GM19035 (cell line): Measurements from ENCODE around the gene PNPLA3.
A peak's percentile ranks its signal among the peaks of the same experiment; 100 is the strongest.

Experiments
- ATAC-seq: cut with Tn5 transposase; IDR thresholded peaks from one replicate; pipeline ENCODE4 v1.9.1; 2021; ENCODE audit not compliant: unreplicated experiment

Gene PNPLA3, protein sequence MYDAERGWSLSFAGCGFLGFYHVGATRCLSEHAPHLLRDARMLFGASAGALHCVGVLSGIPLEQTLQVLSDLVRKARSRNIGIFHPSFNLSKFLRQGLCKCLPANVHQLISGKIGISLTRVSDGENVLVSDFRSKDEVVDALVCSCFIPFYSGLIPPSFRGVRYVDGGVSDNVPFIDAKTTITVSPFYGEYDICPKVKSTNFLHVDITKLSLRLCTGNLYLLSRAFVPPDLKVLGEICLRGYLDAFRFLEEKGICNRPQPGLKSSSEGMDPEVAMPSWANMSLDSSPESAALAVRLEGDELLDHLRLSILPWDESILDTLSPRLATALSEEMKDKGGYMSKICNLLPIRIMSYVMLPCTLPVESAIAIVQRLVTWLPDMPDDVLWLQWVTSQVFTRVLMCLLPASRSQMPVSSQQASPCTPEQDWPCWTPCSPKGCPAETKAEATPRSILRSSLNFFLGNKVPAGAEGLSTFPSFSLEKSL

DNA sequence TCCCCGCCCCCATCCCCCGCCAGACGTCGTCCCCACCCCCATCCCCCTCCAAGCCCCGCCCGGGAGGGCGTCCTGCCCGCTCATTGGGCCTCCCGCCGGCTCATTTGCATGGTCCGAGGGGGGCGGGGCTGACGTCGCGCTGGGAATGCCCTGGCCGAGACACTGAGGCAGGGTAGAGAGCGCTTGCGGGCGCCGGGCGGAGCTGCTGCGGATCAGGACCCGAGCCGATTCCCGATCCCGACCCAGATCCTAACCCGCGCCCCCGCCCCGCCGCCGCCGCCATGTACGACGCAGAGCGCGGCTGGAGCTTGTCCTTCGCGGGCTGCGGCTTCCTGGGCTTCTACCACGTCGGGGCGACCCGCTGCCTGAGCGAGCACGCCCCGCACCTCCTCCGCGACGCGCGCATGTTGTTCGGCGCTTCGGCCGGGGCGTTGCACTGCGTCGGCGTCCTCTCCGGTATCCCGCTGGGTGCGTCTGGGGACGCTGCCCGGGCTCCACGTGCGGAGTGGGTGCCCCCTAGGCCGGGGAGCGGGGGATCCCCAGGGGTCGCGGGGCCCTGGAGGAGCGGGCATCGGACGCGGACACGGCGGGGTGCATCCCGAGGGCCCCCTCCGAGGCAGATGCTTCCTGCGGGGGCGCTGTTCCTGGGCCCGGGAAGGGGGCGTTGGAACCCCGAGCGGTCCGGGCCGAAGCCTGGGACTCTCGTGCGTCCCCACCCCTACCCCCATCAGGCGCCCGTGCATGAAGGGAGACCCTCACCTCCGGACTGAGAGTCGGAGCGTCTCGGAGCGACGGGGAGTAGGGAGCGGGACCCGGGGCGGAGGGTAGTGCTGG lies at the start of gene PNPLA3:
Gene PNPLA3, plus strand, starts transcription at position 175 of the 834 bp plus-strand sequence. Its CDS starts 107 bp downstream, at position 282.
- ATAC-seq, result no peak

DNA sequence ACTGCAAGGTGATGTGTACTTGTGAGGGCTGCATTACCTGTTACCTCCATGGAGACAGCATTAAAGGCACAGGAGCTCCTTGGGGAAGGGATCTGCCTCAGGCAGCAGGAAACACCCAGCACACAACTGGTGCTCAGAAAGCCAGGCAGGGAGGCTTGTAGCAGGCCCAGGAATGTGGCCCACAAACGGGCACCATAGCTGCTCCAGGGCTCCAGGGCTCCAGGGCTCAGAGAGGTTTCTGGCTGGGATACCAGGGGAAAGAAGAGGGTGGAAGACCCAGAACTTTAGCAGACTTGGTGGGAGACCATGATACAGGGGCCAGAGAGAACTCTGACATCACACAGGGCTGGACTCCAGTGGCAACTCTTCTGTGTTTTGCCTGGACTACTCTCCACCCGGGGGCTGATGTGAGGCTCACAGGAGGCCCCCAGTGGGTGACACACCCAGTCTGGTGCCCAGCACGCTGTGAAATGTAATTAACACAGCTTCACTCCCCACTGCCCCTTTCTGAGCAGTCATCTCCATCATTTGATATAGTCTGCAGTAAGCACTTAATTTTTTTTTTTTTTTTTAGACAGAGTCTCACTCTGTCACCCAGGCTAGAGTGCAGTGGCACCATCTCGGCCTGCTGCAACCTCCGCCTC lies 46.6 kb upstream of the PNPLA3 start:
- ATAC-seq, result no peak

GRCh38 chr22:43878079-43878795 lies 45.4 kb upstream of the PNPLA3 start:
- ATAC-seq, result no peak

- no peak for ATAC-seq
Measured at GRCh38 chr22:43878831-43879550, 44.6 kb upstream of the PNPLA3 start.

DNA sequence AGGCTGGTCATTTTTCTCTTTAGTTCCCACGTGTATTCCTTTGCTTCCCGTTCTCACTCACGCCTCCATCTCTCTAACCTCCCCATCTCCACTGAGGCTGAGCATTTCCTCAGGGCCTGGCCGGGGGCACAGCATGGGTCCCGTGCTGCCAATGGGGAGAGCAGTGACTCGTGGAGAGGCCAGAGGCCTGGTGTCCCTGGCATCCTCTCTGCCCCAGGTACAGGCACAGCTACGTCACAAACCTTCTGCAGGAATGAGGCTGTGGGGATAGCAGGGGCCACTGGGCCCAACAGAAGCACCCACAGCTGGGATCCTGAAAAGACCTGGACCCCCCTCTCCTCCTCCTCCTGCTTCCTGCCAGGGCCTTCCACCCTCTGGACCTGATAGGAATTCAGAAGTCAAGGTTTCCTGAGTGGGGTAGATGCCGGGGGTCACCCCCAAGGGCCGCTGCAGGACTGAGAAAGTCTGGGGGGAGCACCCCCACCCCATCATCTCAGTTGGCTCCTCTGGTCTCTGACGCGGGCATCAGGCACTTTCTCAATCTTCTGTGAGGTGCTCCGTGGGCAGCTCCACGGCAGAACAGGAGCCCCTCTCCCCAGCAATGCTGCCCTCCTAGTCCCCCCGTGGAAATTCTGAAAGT lies 43.6 kb upstream of the PNPLA3 start:
- no peak for ATAC-seq

DNA sequence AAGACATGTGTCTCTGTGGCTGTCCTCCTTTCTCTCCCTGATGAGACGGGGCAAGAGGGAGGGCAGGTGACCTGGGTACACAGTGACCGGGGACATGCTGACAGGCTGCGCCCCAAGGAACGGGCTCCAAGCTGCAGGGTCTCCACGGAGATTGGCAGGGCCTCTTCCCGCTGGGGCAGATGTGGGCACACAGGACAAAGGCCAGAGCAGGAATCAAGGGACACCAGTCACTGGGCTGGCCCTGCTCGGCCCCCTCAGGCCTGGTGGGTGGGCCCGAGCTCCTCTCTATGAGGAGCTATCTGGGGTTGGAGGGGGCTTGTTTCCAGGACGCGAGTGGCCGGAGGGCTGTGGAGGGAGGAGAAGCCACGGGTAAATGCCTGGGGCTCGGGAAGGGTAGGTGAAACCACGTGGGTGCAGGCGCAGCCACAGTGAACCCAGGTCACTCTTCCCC lies 43.0 kb upstream of the PNPLA3 start:
- no peak for ATAC-seq

- no peak for ATAC-seq
Measured at GRCh38 chr22:43881091-43882061, 42.2 kb upstream of the PNPLA3 start.

DNA sequence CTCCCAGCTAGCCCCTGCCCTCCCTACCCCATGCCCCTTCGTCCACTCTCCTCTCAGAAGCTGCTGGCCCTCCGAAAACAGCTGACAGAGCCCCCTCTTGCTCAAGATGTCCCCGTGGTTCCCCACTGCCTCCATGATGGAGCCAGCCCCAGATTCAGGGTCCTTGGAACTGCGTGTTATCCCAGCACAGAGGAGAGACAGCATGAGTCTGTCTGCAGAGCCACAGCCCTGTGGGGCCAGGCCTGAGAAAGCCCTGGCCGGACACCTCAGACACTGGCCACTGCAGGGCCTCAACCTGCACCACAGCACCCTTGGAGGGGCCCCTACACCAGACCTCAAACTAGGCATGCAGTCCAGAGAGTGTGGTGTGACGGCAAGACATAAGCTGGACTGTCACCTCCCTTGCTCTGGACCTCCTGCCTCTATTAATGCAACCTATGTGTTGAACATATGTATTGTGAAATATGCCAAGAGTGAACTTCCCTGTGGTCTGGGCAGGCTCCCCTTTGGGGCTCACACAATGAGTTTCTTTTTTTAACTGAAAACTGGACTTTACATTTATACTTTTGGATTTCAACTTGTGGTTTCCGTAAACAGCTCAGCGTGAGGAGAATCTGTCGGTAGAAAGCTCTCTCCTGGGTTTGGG lies 41.4 kb upstream of the PNPLA3 start:
- no peak for ATAC-seq

DNA sequence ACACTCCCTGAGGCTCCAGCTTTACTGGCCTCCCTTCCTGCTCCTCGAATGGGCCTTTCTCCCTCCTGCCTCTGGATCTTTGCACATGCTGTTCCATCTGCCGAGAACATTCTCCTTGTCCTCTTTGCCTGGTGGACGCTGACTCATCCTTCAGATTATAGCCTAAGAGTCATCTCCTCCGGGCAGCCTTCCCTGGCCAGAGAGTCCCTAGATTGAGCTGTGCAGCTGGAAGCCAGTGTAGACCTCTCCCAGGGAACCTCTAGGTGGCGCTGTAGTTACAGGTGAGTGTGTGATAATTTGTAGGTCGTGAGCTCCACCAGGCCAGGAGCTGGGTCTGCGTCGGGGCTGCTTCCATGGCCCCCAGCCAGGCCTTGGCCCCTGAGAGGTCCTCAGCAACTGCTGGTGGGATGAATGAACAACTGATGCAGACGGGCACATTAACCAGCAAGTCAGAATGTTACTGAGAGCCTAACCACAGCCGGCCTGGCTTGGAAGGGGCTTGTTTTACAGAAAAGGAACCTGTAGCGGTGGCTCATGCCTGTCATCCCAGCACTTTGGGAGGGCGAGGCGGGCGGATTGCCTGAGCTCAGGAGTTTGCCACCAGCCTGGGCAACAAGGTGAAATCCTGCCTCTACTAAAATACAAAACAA lies 40.5 kb upstream of the PNPLA3 start:
- ATAC-seq, result no peak

- no peak for ATAC-seq
Measured at GRCh38 chr22:43883719-43884415, 39.7 kb upstream of the PNPLA3 start.

- ATAC-seq, result peak; percentile 83
Measured at GRCh38 chr22:43884600-43885318, 38.8 kb upstream of the PNPLA3 start.

GRCh38 chr22:43885319-43885671 lies 38.3 kb upstream of the PNPLA3 start:
- ATAC-seq, result no peak

DNA sequence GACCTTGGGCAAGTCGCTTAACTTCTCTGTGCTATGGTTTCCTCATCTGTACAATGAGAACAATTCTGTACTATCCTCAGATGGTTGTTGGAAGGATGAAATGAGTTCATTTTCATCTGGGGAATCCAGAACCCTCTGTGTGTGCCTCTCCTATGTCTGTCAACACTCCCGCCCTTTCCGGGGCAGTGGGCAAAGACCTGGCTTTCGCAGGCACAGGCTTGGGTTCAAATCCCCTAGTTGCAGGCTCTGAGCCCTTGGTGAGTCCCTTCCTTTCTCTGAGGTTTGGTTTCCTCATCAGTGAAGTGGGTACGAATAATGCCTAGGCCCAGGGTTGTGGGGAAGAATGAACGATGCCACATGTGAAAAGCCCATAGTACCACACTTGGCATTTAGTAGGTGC lies 37.8 kb upstream of the PNPLA3 start:
- no peak for ATAC-seq

- no peak for ATAC-seq
Measured at GRCh38 chr22:43886231-43886630, 37.4 kb upstream of the PNPLA3 start.

DNA sequence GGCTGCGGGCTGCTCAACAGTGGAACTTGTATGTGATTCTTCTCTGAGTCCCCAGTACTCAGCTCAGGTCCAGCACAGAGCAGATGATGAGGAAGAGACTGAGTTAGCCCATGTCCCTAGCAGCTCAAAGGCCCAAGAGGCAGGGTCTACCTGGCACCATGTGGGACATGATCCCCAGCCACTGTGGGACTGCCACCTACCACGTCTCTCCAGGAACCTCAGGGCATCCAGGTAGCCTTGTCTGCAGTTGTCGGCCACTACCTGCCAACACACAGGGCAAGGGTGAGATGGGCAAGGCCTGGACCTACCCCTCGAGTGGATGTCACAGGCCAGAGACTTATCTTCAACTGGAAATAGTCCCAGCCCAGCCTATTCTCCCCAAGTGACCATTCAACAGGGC lies 36.2 kb upstream of the PNPLA3 start:
- ATAC-seq, result no peak

DNA sequence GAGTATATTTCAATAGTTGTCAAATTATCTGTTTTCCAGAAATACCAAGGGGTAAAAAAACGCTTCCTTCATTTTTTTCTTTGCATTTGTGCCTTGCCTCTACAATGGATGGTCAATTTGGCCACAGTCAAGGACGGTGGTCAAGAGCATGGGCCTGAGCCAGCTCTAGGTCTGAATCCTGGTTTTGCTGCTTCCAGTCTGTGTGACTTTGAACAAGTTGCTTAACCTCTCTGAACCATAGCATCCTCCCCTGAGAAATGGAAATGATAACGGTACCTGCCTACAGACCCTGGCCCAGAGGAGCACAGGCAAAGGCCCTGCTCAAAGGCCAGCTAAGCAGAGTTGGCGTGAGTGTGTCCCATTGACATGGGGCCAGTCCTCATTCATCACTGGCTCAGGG lies 34.9 kb upstream of the PNPLA3 start:
- no peak for ATAC-seq
